ENCODE results near the gene SDR42E2. TPM values are rescaled to one million over a fixed set of nuclear protein-coding genes. Genes with fewer than 3 reads are reported as not detected.

The SDR42E2 gene
- total and polyA plus RNA-seq, 2 of the 8 experiments (the other 6 are each of a cell fraction or from before 2014, with no cell fraction given), result 0.08 TPM; not detected in 1

- no peak for TF ChIP-seq EP300 (IDR thresholded peaks at IDR 0.05; ENCODE audit: borderline replicate concordance in 1 of 2, low read depth in 2 of 2, low read length in 2 of 2)
Measured at GRCh38 chr16:22233037-22233372, 70.7 kb downstream of the SDR42E2 start (continued).
